Mammary epithelial cell (primary cell): ENCODE results near the gene TMA7.

ENCODE experiments used
- EZH2 ChIP-seq: IDR thresholded peaks from 2 replicates; pipeline ENCODE4 v1.6.1; 2012; ENCODE audit warnings: low read length, inconsistent platforms, borderline replicate concordance
- TF ChIP-seq, protein P1 (sequence below), 2 donors: IDR thresholded peaks in 1 of 2; conservative IDR thresholded peaks in 1 of 2; 2 replicates each; pipeline ENCODE4 v1.5.1; 2011 to 2012; ENCODE audit warnings: inconsistent platforms in 2 of 2, low read length in 2 of 2, mild to moderate bottlenecking in 2 of 2, control low read depth in 1 of 2, low read depth in 1 of 2; ENCODE audit not compliant: insufficient read depth in 1 of 2; ENCODE audit errors: extremely low read depth in 1 of 2

DNA sequence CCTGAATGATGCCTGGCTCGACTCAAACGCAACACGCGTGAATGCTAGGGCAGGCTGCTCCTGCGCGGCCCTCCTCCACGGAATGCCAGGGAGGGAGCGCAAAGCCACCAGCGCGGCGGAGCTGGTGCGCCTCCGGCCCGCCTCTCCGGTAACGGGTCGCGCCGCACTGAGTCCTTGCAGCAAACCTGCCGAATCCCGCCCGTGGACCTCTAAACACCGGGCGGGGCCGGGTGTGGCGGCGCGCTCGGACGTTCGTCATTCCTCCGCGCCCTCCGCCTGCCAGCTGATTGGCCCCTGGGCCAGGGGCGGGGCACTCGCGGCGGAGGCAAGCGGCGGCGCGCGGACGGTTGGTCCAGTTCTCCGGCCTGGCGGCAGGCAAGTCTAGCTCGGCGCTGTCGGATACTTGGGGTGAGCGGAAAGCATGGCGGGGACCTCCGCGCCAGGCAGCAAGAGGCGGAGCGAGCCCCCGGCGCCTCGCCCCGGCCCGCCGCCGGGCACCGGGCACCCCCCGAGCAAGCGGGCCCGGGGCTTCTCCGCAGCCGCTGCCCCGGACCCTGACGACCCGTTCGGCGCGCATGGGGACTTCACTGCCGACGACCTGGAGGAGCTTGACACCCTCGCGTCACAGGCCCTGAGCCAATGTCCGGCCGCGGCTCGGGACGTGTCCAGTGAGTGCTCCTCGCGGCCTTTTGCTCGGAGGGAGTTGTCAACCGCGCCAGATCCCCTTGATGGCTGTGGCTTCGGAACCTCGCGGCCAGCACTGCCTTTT, 6.6 kb downstream of the TMA7 start, which contains the start of gene ATRIP:
- TF ChIP-seq EZH2: no peak
- TF ChIP-seq, protein P1, sequence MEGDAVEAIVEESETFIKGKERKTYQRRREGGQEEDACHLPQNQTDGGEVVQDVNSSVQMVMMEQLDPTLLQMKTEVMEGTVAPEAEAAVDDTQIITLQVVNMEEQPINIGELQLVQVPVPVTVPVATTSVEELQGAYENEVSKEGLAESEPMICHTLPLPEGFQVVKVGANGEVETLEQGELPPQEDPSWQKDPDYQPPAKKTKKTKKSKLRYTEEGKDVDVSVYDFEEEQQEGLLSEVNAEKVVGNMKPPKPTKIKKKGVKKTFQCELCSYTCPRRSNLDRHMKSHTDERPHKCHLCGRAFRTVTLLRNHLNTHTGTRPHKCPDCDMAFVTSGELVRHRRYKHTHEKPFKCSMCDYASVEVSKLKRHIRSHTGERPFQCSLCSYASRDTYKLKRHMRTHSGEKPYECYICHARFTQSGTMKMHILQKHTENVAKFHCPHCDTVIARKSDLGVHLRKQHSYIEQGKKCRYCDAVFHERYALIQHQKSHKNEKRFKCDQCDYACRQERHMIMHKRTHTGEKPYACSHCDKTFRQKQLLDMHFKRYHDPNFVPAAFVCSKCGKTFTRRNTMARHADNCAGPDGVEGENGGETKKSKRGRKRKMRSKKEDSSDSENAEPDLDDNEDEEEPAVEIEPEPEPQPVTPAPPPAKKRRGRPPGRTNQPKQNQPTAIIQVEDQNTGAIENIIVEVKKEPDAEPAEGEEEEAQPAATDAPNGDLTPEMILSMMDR (conservative IDR thresholded peaks at IDR 0.05 in 1 of 2, IDR thresholded peaks at IDR 0.05 in 1 of 2; ENCODE audit: extremely low read depth in 1 of 2, insufficient read depth in 1 of 2, low read depth in 1 of 2, low read length in 2 of 2): no peak
